ENCODE measurements around the gene HPCAL4.

HPCAL4 gene

GRCh38 chr1:39691383-39692151 lies at the start of gene HPCAL4:
HPCAL4 (minus strand) TSS chr1:39691433; CDS start chr1:39684603, 6,830 bp downstream.
- peak; percentile 65 to 82 for DNase-seq (ENCODE audit: low read depth in 1 of 2, low spot score in 1 of 2)

DNA sequence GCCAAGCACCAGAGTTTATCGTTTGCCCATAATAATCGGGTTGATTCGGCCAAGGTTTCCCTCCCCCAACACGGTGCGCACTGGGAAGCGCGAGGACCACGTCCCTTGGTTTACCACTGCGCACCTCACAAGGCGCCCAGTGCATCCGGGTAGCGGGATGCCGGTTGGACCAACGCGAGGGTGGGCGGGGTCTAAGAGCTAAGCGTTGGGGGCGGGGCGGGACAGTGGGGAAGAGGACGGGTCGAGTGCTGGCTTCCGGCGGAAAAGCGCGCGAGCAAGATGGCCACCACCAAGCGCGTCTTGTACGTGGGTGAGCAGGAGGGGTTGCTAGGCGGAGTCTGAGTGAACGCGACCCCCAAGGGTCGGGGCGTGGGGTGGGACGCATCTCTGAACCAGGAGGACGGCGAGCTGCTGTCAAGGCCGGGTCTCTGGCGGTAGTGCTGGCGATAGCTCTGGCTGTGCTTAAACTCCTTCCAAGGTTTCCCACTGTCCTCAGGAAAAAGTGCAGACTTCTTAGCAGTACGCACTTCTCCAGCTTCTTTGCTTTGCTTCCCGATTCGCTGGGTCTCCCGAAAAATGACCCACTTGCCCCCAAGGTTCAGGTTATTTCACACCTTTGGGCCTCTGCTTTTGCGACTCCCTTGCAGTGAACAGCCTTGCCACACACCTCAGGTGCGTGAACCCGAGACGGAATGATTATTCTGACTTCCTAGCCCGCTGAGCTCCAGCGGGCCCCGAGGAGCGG lies 47.6 kb upstream of the HPCAL4 start, which contains the start of gene PPIE:
Gene PPIE, plus strand, starts transcription at position 261 of the 745 bp plus-strand sequence. Its CDS starts 19 bp downstream, at position 280.
- peak; percentile 94 to 96 for DNase-seq (ENCODE audit: low read depth in 1 of 2, low spot score in 1 of 2)

GRCh38 chr1:39737546-39738169 lies 46.4 kb upstream of the HPCAL4 start:
- DNase-seq (ENCODE audit: low read depth in 1 of 2, low spot score in 1 of 2): no peak

DNA sequence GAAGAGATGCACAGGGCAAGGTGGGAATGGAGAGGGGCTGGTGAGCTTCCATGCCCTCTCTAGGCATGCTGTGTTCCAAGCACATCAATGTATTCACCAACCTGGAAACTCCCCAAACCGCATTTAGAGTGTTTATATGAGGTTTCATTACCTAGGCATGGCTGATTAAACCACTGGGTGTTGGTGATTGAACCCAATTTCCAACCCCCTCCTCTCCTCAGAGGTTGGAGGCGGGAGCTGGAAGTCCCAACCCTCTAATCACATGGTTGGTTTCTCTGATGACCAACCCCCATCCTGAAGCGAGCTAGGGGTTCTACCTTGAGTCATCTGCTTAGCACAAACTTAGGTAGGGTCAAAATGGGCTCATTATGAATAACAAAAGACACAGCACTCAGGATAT lies 44.5 kb upstream of the HPCAL4 start:
- no peak for DNase-seq (ENCODE audit: low read depth in 1 of 2, low spot score in 1 of 2)

DNA sequence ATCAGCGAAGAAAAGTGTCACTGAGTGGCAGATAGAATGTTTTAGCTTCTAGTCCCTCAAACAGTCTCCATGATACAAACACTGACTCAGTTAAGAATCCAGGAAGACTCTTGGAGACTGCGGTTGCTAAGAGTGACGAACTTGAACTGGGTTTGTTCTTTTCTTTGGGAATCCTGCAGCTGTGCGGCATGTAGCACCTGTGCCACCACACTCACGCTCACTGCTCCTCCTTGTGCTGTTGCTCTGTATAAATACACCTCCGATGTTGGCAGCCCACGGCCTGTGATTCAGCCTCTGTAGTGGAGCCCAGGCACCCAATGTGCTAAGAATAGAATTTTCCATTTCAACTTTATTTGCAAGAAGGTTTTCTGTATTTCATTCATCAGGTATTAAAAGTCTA lies 41.9 kb upstream of the HPCAL4 start:
- DNase-seq (ENCODE audit: low read depth in 1 of 2, low spot score in 1 of 2): no peak

GRCh38 chr1:39732730-39733129 lies 41.5 kb upstream of the HPCAL4 start:
- DNase-seq (ENCODE audit: low read depth in 1 of 2, low spot score in 1 of 2): no peak

DNA sequence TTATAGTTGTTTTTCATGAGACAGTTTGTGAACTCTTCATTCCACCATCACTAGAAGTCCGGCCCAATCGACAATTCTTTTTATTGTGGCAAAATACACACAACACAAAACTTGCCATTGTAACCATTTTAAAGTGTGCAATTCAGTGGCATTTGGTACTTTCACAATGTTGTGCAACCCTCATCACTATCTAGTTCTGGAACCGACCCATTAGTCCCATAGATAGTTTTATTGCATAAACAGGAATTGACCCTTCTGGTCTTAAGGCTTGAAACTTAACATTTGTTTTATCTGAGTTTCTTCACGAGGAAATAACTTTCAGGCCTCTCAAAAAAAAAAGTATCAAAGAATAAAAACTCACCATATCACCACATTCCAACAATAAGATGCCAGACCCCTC lies 38.6 kb upstream of the HPCAL4 start:
- no peak for DNase-seq (ENCODE audit: low read depth in 1 of 2, low spot score in 1 of 2)

DNA sequence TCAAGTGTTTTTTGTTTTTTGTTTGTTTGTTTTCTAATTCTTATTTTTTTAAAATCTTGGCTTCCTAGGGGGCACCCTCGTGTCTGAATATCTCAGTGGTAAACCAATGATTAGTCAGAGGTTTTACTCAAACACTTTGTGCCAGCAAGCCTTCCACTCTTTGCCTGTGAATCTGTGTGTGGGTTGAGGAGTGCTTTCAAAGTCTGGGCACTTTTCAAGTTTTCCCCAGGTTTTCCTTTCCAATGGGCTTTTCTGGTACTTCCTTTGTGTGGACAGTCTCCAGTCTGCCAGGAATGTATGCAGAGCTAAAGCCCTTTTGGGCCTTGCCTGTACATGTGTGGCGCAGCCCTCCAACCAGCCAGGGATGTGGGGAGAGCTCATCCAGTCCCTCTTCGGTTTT lies 37.8 kb upstream of the HPCAL4 start:
- no peak for DNase-seq (ENCODE audit: low read depth in 1 of 2, low spot score in 1 of 2)

DNA sequence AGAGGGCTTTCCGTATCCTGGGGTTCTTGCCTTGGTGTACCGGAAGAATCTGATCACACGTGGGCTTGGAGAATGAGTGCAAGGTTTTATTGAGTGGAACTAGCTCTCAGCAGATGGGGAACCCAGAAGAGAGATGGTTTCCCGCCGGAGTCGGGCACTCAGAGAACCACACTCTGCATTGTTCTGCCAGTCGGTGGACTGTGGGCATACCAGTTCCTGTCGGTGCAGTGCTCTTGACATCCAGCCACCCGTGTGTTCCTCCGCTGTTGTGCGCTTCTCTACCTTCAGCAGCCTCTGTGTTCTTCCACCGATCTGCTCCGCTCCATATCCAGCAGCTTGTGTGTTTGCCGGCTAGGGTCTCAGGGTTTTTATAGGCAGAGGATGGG lies 36.7 kb upstream of the HPCAL4 start:
- no peak for DNase-seq (ENCODE audit: low read depth in 1 of 2, low spot score in 1 of 2)

DNA sequence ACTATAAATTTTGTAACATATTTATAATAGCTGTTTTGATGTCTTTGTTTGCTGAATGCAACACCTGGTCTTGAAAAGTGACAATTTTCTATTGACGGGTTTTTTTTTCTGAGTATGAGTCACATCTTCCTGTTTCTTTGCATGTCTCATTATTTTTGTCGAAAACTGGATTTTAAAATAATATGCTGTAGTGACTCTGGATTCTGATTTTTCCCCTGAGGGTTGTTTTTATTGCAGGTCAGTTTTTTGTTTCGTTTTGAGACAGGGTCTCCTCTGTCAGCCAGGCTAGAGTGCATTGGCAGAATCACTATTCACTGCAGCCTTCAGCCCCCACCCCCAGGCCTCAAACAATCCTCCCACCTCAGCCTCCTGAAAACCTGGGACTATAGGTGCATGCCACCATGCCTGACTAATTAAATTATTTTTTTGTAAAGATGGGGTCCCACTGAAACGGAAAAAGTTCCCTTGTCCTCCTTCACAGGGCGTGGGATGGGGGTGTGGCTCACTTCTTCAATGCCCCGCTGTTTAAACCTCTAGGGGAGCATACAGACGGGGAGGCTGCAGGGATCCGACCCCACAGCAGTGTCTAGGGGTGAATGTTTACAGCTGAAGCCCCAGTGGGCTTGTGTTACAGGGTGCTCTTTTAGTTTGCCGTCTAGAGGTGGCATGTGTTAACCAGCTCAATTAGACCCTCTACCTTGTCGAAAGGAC lies 36.1 kb upstream of the HPCAL4 start:
- DNase-seq (ENCODE audit: low read depth in 1 of 2, low spot score in 1 of 2): no peak

DNA sequence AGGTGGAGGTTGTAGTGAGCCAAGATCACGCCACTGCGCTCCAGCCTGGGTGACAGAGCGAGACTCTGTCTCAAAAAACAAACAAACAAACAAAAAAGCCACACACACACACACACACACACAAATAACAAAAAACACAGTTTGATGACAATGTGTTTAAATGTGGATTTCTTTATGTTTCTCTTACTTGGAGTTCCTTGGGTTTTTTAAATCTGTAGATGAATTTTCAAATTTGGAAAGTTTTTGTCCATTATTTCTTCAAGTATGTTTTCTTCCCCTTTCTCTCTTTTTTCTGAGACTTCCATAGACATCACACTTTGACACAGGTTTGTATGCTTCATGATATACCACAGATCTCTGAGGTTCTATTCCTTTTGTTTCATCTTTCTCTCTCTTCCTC lies 35.4 kb upstream of the HPCAL4 start:
- DNase-seq (ENCODE audit: low read depth in 1 of 2, low spot score in 1 of 2): no peak

DNA sequence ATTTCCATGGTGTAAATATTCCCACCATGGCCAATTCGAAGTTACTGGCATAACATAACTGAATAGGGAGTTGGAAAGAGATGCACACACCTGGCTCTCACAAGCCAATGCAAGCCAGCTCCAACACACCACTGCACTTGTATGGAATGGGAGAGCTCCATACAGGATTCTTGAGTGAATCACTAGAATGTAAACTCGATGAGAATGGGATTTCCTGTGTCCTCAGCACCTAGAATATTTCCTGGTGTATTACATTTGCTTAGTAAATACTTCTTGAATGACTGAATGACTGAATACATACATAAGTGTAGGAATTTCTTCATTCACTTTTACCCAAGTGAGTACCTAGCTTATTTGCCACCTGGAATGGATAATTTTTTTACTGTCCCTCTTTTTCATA lies 31.3 kb upstream of the HPCAL4 start:
- DNase-seq (ENCODE audit: low read depth in 1 of 2, low spot score in 1 of 2): no peak

GRCh38 chr1:39721664-39722063 lies 30.4 kb upstream of the HPCAL4 start:
- DNase-seq (ENCODE audit: low read depth in 1 of 2, low spot score in 1 of 2): no peak

DNA sequence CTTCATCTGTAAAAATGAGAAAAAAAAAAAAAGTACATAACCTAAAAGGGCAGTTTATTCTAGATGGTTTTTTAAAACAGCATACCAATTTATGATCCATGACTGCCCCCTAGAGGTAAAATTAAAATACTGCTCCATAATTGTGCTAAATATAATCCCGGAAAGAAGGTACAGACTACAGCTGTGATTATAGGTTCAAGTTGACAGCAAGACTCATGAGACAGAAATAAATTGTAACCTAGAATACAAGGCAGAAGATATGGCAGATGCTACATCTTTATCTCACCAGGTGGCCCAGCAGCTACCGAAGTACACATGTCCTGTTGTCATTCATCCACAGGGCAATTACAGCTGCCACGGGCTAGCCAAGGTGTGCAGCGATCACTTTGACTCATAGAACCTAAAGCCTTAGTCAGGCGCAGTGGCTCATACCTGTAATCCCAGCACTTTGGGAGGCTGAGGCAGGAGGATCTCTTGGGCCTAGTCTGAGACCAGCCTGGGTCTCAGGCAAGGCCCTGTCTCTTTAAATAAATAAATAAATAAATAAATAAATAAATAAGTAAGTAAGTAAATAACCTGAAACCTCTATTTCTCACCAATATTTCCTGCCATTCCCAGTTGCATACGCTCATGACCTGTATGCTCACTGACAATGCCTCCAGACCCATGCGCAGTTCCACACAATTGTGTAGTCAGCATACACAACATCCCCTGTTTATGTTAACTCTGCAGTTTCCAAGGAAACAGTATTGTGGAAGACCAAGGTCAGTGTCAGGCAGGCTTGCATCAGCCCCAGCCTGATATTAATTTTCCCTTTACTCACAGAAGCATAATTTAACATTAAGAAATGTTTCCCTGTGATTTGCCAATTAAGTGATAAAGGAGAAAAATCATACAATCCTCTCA lies 29.1 kb upstream of the HPCAL4 start:
- DNase-seq (ENCODE audit: low read depth in 1 of 2, low spot score in 1 of 2): peak in 1 of 2 donors; percentile 19

DNA sequence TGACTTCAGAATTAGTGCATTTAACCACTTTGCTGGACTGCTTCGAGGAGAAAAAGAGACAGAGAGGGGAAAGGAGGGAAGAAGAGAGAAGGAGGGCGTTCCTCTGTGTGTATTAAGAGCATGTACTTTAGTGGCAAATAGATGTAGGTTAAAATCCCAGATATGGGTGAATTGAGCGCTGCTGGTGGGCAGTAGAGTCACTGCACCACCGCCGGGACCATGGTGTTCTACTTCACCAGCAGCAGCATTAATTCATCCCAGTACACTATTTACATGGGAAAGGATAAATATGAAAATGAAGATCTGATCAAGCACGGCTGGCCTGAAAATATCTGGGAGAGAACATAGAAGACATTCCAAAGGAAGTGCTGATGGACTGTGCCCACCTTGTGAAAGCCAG lies 26.6 kb upstream of the HPCAL4 start:
- DNase-seq (ENCODE audit: low read depth in 1 of 2, low spot score in 1 of 2): no peak

- no peak for DNase-seq (ENCODE audit: low read depth in 1 of 2, low spot score in 1 of 2)
Observed at GRCh38 chr1:39713557-39713956, 22.3 kb upstream of the HPCAL4 start.

DNA sequence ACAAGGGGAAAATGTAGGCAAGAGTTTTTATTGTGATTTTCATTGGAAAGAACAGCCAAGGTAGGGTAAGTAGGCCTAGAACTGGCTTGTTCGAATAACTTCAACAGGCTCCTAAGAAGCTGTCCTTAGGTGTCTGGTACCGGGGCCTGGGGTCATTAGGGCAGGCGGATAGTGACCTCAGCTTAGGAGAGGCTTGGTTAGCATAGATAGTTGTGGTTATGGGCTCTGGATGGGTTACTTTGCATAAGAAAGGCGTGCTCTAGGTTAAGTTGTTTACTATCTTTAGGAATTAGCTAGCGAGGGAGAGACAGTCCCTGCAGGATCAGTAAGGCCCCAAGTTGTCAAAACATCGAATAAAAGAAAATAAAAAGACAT lies 20.7 kb upstream of the HPCAL4 start:
- DNase-seq (ENCODE audit: low read depth in 1 of 2, low spot score in 1 of 2): no peak

DNA sequence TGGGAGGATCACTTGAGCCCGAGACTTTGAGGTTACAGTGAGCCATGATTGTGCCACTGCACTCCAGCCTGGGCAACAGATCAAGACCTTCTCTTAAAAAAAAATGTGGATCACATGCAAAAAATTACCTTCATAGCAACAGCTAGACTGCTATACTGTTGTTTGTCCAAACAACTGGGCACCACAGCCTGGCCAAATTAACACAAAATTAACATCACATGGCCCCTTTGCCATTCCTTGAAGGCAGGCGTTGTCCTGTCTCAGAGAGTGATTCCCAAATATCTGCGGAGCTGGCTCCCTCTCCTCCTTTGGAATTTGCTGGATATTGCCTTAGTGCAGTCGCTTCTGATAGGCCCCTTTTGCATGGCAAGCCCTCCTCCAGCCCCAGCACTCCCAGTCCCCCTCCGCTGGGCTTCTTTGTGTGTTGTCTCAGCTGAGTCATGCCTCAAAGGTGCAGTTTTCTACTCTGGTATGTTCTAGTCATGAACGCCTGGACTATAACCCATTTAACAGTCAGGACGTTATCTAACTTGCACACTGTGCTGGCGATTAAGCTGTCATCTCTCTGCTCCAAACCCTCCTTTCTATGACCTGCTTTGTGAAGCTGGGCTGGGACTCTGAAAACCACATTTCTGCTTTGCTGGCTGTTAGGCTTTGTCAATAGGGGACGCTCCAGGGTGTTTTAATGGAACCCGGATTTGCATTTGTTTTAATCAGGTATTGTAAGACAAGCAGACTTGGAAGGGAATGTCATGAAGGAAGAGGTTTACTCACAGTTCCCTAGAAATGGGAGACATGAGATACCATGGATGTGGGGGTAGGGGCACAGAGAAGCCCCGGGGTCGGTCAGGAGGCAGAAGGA lies 20.1 kb upstream of the HPCAL4 start:
- DNase-seq (ENCODE audit: low read depth in 1 of 2, low spot score in 1 of 2): no peak

- DNase-seq (ENCODE audit: low read depth in 1 of 2, low spot score in 1 of 2): no peak
Observed at GRCh38 chr1:39707506-39707905, 16.3 kb upstream of the HPCAL4 start.

DNA sequence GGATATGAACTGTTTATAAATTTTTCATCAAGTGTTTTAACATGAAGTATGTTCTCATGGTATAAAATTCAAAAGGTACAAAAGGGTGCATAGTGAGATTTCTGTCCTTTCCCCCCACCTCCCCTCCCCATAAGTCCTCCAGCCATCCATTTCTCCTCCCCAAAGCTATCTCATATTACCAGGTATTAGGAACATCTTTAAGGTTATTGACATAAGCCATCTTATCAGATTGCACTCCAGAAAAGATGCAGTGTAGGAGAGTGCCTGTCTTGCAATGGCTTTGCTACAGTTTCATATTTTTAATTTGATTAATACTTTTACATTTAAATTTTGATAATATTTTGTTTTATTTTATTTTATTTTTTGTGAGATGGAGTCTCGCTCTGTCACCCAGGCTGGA lies 13.5 kb upstream of the HPCAL4 start:
- no peak for DNase-seq (ENCODE audit: low read depth in 1 of 2, low spot score in 1 of 2)

Measured in activated CD4-positive, alpha-beta T cell treated with anti-CD3 and anti-CD28 coated beads, Interleukin-2, amount 50 U/mL, for 24 hours (primary cell).